NCI-H146 (cell line): ENCODE data around the gene P4HA1.
A peak's percentile ranks its signal among the peaks of the same experiment; 100 is the strongest.

Experiments
- DNase-seq: peaks from one replicate; lab custom pipeline; 2025; lab: John Stamatoyannopoulos, UW

P4HA1 gene

DNA sequence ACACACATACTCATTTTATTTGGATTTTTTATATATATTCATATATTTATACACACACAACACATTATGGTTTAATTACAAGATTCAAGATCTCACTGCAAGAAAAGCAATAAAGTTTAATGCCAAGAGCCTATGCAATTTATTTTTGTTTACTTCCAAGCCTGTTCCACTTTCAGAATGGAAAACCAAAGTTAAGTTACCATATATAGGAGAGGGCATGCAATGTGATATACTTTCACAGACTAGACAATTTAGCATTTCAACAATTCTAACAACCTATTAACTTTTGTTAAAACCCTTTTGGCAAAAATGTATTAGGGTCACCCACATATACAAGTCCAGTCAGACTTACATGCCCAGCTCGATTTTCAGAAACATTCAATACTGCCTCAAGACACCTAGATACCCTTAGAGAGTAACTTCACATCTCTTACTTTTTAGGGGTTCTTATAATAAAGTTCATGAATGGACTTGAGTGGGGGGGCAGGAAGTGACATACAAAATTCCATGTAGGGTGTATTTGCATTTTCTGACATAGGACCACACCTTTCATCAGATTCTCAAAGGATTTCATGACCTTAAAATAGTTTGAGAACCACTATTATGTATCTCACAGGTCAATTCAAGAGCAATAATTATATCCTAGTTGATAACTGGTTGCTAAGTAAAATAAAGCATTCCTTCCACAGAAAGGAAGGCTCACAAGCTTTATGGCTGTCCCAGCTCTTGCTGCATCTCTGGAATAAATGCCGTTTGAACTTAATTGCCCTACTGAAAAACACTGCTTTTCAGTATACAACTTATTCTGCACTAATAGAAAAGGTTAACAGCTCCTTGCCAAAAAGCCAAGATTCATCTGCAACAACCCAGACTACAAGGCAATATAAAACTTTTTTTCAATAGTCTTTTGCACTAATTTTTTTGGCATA is 2.5 kb downstream of the P4HA1 start:
- DNase-seq: no peak

DNA sequence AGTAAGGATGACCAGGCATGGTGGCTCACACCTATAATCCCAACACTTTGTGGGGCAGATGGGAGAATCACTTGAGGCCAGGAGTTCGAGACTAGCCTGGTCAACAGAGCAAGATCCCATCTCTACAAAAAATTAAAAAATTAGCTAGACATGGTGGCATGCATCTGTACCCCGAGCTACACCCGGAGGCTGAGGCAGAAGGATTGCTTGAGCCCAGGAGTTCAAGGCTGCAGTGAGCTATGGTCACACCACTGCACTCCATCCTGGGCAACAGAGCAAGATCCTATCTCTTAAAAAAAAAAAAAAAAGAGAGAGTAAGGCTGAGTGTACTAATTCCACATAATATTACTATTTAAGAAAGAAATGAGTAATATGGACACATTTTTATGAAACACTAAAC is 3.8 kb downstream of the P4HA1 start:
- DNase-seq: no peak

DNA sequence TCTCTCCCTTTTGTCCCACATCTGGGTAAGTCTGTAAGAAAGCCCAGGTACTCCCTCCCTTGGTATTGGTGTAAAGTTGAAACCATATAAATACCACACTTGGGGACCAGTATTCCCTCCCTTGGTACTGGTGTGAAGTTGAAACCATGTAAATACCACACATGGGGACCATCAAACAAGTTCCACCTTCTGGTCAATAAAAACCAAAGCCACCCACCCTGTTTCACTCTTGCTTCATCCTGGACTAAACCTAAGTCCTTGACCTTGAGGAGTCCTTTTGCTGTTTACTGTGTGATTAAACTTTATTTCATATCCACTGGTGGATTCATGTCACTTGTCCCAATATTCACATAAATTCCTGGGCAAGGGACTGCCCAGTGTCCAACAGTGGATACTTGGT is 8.4 kb downstream of the P4HA1 start:
- no peak for DNase-seq

GRCh38 chr10:73086816-73087215 is 9.8 kb downstream of the P4HA1 start:
- no peak for DNase-seq

DNA sequence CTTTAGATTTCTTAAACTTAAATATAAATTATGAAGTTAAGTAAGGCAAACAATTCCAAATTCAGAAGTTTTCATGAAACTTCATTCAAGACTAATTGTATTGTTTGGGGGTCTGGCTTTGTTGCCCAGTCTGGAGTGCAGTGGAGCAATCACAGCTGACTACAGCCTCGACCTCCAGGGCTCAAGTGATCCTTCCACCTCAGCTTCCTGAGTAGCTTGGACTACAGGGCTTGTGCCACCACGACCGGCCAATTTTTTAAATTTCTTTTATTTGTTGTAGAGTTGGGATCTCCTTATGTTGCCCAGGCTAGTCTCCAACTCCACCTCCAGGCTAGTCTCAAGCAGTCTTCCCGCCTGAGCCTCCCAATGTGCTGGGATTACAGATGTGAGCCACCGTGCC is 12.5 kb downstream of the P4HA1 start:
- DNase-seq: no peak

DNA sequence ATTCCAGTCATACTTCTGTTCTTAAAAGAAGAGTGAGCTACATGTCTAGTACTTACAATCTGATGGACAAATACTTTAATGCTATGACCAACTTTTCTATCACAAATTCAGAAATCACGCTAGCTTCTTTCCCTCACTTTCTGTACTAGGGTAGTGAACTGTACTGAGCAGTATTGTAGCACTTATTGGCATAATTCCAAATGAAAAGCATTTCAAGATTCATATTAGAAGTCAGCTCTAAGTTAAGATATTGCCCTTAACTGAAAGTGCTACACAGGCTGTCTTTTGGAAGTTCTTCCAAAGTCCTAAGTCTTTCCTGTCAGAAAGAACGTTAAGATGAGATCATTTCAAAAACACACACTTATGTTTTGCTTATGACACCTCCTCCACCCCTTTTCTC is 13.4 kb downstream of the P4HA1 start:
- no peak for DNase-seq

GRCh38 chr10:73079779-73080541 is 16.7 kb downstream of the P4HA1 start:
- no peak for DNase-seq

DNA sequence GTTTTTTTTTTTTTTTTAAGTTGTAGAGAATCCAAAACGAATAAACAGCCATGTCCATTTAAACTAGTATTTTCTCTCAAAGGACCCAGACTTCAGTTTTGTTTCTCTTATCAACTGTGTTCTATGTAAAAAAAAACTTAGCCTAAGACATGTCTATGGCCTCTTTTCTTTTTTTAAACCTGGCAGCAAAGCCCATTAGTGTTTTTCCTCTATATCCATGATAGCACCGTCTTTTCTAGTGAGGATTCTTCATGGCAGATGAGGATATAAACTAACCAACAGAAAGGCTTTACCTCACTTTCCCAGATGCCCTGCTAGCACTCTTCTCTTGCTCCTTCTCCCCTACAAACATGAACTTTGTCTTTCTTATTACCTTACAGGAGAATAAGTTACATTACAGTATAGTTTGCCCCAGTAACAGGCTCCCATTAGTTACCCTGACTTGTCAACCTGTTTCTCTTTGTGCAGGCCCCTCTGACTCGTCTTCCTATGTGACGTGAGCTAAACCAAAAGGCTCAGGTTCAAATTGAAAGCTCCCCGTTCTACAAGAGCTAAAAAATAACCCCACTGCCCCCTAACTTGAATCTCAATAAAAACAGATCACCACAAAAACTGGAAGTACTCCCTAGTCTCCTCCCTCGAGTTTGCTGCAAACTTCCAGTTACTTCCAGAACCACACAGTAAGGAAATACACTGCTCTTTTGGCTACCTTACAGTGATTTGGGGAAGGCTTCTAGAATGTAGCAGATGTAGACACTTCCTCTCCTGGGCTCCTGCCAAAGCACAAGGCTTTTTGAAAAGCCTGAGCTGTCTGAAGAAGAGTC is 20.1 kb downstream of the P4HA1 start:
- no peak for DNase-seq

DNA sequence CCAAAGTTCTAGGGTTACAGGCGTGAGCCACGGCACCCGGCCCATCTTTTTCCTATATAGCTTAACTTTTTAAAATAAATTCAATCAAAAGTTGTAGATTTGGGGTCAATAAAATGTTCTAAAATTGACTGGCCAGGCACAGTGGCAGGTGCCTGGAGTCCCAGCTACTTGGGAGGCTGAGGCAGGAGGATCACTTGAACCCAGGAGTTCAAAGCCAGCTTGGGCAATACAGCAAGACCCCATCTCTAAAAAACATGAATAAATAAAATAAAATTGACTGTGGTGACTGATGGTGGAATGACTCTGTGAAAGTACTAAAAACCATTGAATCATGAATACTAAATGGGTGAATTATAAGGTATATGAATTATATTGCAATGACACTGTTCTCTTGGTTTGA is 20.8 kb downstream of the P4HA1 start:
- no peak for DNase-seq

GRCh38 chr10:73073627-73074026 is 23.0 kb downstream of the P4HA1 start:
- DNase-seq: no peak

DNA sequence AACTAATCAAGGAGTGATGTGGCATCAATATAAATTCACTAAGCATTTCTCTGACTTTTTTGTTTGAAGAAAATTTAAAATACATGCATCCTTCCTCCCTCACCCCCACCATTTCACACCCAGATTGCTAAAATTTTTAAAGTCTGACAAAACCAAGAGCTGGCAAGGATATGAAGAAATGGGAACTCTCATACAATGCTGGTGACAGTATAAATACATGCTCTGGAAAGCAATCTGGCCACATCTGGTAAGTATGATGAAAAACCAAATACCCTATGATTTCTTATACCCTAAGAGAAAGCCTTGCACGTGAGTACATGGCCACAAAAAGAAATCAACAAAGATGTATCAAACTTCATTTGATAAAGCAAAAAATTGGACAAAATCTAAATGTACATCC is 31.2 kb downstream of the P4HA1 start:
- no peak for DNase-seq

DNA sequence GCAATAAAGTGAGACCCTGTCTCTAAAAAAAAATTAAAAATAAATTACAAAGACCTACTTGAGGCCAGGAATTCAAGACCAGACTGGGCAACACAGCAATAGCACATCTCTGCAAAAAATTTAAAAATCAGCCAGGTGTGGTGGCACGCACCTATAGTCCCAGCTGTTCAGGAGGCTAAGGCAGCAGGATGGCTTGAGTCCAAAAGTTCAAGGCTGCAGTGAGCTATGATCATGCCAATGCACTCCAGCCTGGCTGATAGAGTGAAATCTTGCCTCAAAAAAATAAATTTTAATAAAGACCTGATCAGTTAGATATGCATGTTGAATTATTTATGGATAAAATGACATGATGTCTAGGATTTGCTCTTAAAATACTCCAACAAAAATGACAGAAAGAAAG is 34.9 kb downstream of the P4HA1 start:
- no peak for DNase-seq

DNA sequence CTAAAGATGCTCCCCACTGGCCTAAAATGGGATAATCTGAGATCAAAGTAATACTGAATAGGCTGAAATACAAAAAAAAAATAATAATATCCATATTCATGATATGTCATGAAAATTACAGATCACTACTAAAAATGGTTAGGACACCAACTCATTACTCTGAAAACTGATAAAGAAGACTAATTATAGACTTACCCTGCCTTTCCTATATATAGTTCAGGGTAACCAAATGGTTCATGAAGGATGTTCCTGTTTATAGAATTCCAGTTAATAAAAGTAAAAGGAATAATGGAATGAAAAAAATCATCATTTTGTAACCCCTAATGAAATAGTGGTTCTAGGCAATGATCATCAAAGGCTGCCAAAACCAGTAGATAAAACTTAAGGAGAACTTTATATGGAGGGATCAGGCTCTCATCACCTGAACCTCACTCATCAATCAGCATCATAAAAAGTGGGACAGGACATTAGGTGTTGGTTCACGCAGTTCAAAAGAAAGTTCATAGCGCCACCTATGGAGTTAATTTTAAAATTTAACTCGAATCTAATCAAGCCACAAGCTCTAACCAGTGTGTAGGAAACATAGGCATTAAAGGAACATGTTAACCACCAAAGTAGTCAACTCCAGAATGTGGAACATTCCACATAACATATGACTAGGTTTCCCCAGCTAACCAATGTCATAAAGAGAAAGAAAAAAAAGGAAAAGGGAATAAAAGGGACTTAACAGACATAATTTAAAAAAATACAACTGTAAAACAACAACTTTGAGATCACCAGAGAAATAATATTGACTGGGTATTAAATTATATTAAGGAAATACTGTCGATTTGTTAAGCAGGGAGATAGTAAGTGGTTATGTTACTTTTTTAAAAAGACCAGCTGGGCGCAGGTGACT is 35.7 kb downstream of the P4HA1 start:
- DNase-seq: peak; percentile 47

DNA sequence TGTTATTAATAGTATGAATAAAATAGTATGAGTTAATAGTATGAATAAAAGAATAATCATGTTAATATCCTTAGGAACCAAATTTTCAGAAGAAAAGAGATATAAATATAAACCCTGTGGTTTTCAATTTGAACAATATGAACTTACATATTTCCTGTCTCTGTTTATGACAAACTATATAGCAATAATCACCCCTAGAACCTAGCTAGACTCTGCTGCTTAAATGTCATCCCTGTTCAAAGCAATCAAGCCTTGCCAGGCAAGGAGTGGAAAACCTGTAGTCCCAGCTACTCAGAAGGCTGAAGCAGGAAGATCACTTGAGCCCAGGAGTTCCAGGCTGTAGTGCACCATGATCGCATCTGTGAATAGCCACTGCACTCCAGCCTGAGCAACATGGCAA is 36.5 kb downstream of the P4HA1 start:
- no peak for DNase-seq

DNA sequence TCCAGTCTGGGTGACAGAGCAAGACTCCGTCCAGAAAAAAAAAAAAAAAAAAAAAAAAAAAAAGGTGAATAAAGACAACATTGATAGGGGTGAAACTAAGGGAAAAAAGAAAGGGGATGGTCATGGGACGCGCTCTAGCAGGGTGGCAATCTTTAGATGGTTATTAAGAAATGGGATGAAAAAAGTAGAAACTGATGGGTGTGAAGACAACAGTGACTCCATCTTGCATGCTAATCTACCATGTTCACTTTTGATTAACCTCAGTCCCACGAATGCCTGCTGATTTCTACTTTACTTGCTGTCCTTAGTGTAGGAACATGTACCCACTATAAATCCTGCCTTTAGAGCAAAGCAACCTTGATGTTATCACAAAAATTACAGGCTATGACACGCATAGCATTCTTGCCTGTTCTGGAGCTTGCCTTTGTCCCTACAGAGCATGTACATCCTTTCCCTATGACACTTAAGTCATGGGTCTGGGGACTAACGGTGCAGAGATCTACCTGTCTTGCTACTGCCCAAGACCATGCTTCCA is 38.5 kb downstream of the P4HA1 start:
- no peak for DNase-seq

DNA sequence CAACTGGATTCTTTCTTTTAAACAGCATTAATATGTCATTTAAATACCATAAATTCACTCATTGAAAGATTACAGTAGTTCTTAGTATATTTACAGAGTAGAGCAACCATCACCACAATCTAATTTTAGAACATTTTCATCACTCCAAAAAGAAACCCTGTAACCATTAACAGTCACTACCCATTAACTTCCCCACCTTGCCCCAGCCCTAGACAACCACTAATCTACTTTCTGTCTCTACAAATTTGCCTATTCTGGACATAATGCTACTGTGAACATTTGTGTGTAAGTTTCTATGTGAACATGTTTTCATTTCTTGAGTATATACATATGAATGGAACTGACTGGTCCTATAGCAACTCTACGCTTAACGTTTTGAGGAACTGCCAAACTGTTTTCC is 42.4 kb downstream of the P4HA1 start:
- DNase-seq: no peak

GRCh38 chr10:73053275-73053674 is 43.4 kb downstream of the P4HA1 start:
- DNase-seq: no peak

GRCh38 chr10:73044378-73045285 is 52.0 kb downstream of the P4HA1 start:
- DNase-seq: no peak

GRCh38 chr10:73043766-73044377 is 52.8 kb downstream of the P4HA1 start:
- DNase-seq: no peak

GRCh38 chr10:73043319-73043718 is 53.3 kb downstream of the P4HA1 start:
- no peak for DNase-seq
